HG02642 (cell line): ENCODE measurements around the gene EID3.
"Not testable (repeated sequence)": the region's sequence is repeated elsewhere in the genome, so short reads cannot be mapped to it uniquely, and the experiment has no call there.

Source experiments
- ATAC-seq: cut with Tn5 transposase; IDR thresholded peaks from one replicate; pipeline ENCODE4 v1.9.1; 2021; ENCODE audit warnings: mild to moderate bottlenecking; ENCODE audit not compliant: unreplicated experiment, poor library complexity

EID3 gene

GRCh38 chr12:104310751-104311633, 7.5 kb downstream of the EID3 start:
- ATAC-seq = no peak

GRCh38 chr12:104312202-104312601, 8.7 kb downstream of the EID3 start:
- no peak for ATAC-seq

GRCh38 chr12:104312654-104313053, 9.1 kb downstream of the EID3 start:
- ATAC-seq = no peak

- ATAC-seq = no peak
Measured at GRCh38 chr12:104313568-104314241, 10.2 kb downstream of the EID3 start.

GRCh38 chr12:104314242-104314614, 10.7 kb downstream of the EID3 start:
- no peak for ATAC-seq

GRCh38 chr12:104315326-104316224, 12.0 kb downstream of the EID3 start:
- ATAC-seq = no peak

GRCh38 chr12:104316936-104317335, 13.4 kb downstream of the EID3 start:
- no peak for ATAC-seq

- ATAC-seq = no peak
Measured at GRCh38 chr12:104317538-104318210, 14.1 kb downstream of the EID3 start.

GRCh38 chr12:104319028-104319427, 15.5 kb downstream of the EID3 start:
- no peak for ATAC-seq

- no peak for ATAC-seq
Measured at GRCh38 chr12:104319918-104320626, 16.5 kb downstream of the EID3 start.

- no peak for ATAC-seq
Measured at GRCh38 chr12:104320627-104321024, 17.1 kb downstream of the EID3 start.

GRCh38 chr12:104321949-104322348, 18.4 kb downstream of the EID3 start:
- ATAC-seq = no peak

- ATAC-seq = not testable (repeated sequence)
Measured at GRCh38 chr12:104322533-104322932, 19.0 kb downstream of the EID3 start.

GRCh38 chr12:104323899-104324298, 20.4 kb downstream of the EID3 start:
- no peak for ATAC-seq

GRCh38 chr12:104328278-104328677, 24.7 kb downstream of the EID3 start:
- ATAC-seq = not testable (repeated sequence)

- no peak for ATAC-seq
Measured at GRCh38 chr12:104328790-104329189, 25.3 kb downstream of the EID3 start.

- ATAC-seq = no peak
Measured at GRCh38 chr12:104329707-104330532, 26.4 kb downstream of the EID3 start.

- ATAC-seq = no peak
Measured at GRCh38 chr12:104331376-104331775, 27.8 kb downstream of the EID3 start.

GRCh38 chr12:104332273-104332672, 28.7 kb downstream of the EID3 start:
- not testable (repeated sequence) for ATAC-seq
